NCI-H2029 treated with DMSO at 0.1 percent for 48 hours (cell line): ENCODE results near the gene JARID2.
A peak's percentile ranks its signal among the peaks of the same experiment; 100 is the strongest.

Experiments
- DNase-seq: peaks from one replicate; lab custom pipeline; 2025; lab: John Stamatoyannopoulos, UW

The JARID2 gene

DNA sequence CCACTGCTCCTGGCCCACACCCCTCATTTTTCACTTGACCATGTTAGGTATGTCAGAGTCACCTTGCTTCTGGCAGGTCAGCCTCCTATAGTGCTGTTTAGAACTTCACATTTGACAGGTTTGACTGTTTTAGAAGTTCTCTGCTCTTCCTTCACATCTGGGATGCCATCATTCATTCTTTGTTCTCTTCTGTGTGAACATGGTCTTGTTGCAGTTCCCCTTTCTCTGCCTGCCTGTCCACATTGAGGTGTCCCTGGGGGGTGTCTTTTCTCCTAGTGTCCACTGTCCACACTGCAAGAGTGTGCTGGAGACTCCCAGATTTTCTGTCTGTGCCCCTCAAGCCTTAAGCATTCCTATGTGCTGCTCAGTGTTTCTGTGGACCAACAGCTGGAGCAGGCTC is 89.5 kb downstream of the JARID2 start:
- DNase-seq, result no peak

DNA sequence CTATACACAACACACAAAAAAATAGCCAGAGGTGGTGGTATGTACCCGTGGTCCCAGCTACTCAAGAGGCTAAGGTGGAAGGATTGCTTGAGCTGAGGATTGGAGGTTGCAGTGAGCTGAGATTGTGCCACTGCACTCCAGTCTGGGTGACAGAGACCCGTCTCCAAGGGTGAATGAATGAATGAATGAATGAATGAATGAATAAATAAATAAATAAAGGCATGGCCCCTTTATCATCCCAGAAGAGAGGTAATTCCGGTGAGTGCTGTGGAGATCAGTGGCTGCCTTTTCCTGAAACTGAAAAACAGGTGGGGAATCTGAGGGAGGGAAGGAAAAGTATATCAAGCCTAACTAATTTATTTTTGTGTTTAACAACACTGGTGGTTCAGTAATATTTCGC is 90.0 kb downstream of the JARID2 start:
- DNase-seq, result no peak

DNA sequence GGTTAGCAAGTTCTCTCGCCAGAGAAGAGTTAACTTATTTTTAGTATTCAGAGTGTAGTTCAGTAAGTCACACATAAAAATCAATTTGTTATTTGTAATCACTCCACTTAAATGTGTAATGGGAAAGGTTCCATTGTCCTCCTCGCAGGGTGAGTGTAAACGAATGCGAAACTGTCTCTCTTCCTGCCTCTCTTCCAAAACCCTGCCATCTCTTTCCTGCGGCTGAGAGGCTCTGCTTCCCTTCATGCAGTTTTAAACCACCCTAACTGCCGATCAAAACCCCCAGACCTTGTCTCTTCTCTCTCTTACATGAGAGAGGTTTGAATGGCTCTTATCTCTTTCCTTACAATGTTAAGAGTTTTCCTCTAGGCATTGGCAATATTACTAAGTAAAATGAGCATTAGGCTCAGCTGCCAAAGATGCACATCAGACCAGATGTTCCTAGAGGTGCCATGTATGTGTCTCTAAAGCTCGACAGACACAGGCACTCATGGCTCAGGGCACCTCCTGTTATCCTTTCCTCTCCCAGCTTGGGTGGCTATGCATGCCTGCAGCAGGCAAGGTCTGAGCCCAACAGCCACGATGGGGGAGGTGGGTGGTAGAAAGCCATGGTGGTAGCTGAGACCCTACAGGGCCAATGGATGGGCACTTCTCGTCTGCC is 91.2 kb downstream of the JARID2 start:
- DNase-seq, result no peak

DNA sequence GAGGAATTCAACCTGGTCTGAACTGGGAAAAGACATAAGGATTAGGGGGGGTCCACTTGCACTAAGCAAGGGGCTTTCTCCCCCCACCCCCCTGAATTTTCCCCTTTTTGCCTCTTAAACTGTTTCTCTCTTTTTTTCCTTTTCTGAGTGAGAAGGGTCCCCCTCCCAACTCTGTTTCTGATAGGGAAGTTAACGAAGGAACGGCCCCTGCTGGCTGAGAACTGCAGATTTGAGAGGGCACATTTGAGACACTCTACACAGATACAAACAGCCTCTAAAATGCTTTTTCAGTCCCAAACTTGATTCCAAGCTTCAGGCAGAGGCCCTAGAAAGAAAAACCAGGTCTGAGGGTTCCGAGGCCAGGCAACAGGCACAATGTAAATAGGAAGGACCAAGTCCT is 91.7 kb downstream of the JARID2 start:
- DNase-seq, result no peak

DNA sequence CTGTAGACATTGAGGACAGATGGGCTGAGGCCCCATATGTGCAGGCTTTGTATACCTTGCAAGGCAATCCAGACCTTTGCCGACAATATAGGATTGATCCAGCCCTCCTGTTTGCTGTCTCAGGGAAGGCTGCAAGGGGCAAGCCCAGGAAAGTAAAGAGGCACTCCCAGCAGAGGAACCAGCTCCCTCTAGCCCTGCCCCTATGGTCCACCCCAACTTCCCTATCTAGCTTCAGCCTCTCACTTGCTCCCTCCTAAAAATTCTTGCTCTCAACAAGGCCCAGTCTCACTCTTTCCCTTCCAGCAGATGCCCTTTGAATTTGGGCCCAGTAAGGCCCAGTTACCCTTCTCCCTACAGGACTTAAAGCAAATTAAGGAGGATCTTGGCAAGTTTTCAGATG is 92.6 kb downstream of the JARID2 start:
- no peak for DNase-seq

DNA sequence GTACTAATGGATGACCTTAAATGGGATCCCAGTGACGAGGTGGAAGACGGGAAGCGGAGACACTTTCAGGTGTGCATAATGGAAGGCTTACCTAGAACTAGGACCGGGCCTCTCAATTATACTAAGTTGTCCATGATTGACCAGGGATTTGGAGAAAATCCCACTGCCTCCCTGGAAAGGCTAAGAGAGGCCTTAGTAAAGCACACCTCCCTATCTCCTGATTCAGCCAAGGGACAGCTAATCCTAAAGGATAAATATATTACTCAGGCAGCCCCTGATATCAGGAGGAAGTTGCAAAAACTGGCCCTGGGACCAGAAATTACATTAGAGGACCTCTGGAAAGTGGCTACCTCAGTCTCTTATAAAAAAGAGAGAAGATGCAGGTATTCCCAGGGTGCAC is 93.2 kb downstream of the JARID2 start:
- no peak for DNase-seq

DNA sequence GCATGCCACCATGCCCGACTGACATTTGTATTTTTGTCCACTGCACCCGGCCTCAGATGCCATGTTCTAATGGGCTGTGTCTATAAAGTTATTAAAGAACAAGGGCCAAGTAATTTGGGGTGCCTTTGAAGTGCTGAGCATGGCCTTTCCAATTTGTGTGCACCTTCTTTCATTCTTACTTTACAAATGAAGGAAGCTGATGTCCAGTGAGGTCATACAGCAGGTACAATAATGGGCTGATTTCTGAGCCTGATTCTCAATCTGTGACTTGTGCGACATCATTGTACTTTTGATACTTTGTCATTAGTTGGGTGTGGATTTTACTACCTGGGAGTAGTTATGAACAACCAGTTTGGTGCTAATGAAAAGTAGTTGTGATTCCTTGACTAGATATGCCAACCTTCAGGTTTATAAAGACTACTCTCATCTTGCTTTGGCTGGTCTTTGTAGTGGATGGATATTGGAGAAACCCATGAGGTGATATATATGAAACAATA is 94.3 kb downstream of the JARID2 start:
- DNase-seq, result no peak

DNA sequence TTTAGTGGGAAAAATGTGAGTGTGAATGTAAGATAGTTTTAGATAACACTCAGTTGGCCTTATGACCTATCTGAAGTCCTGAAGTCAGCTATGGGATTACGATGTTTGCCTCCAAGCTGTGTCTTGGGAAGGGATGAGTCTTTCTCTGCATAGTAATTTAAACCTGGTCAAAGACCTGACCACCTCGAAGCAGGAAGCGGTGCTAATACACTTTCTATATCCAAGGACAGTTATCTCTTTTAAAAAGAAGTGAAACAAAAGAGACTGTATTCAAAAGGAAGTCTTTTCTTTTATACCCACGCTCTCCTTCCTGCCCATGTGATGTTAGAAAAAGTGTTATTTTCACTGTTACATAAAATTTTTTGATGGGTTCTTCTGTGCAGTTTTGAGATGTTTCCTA is 94.9 kb downstream of the JARID2 start:
- no peak for DNase-seq

DNA sequence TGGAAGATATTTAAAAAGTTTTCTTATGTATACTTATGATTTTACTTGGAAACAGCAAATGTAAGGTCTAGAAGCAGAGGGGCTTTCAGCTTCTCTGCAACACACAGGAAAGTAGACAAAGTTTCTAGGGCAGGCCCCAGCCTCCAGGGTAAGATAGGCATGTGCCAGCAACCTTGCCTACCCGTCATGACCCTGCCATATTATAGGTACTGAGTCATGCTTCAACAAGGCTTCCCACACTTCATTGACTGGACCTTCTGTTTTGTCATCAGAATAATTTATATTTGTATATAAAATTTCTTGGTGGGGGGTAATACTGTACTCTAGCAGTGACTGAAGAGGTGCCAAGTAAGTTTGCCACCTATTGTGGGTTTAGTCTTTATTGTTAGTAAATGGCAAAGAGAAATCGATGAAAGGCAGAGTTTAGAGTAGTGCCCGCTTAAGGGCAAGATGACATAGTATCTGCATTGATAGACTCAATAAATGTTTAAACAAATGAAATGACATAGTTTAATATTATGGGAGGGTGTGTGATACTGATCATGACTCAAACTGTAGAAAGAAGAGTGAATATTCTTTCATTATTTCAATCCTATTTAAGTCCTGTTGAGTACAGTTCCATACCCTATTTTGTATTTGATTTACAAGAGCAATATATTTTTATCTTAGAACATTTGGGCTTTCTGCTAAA is 95.6 kb downstream of the JARID2 start:
- DNase-seq, result no peak

DNA sequence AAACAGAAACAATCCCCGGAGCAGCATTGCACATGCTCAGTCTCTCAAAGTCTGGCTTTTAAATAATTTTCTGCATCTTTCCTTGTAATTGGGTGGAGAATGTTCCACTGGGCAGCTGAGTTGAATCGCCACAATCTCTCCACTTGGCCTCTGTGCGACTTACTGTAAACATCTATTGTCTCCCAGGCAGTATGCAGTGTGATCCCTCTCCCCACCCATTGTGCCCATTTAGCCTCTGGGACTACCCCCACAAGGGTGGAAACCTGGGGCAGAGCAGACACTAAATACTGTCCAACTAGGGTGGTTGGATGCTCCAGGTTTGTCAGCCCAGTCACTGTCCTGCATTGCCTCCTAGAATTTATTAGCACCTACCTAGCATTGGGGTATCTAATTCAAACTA is 96.2 kb downstream of the JARID2 start:
- no peak for DNase-seq

DNA sequence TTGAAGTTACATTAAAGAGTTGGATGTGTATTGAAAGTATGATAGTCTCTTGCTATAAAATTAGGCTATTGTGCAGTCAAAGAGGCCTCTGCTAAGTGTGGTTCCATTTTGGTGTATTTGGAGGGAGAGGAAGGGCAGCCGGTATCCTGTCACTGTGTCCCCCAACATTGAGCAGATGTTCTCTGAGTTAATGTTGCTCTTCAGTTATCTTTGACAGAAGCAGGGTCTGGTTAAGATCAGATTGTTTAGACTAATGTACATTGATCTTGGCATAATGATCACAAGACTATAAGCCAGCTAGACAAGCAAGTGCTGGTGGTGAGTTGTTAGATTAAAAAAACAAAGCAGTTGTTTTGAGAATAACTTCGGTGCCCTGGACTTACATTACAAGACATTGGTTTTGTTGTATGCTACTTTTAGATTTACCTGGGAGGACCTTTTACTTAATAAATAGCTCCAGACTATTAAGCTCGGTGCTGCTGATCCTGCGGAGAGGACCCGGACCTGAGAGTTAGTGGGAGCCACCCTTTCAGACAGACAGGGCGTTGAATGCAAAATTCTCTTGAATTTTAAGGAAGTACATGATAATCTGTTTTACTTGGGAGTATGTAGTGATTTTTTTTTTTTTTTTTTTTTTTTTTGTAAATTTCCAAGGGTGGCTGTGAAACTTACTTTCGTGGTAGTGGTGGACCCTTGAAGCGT is 97.8 kb downstream of the JARID2 start:
- DNase-seq, result no peak

DNA sequence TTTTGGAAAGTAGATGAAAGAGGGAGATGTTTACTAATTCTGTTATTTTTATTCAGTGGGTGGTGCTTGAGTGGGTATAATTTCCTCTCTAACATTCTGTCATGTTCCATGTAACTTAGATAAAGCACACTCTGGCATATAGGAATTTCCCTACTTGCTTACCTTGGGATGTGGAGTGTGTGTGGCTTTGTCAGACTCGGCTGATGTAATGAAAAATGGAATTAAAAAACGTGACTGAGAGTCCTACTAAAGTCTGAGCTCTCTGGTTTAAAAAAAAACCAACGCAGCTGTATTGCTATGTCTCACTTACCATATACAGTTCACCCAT is 98.3 kb downstream of the JARID2 start:
- no peak for DNase-seq

DNA sequence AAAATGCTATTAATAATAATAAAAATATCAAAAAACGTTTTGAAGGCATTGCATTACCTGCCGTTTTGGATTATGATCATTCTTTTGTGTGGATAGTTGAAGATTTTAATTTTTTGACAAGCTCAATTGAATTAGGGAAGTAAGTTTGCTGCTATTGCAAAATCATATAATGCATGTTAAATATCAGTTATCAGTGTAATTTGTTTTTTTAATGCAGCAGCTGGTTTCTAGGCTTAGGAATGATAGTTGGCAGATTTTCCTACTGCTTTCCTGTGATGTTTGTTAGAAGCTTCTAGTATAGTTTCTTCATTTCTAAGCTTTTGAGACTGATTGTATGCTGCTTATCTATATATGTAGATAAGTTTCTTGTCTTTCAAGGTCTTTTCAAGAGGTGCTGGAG is 99.0 kb downstream of the JARID2 start:
- DNase-seq, result no peak

DNA sequence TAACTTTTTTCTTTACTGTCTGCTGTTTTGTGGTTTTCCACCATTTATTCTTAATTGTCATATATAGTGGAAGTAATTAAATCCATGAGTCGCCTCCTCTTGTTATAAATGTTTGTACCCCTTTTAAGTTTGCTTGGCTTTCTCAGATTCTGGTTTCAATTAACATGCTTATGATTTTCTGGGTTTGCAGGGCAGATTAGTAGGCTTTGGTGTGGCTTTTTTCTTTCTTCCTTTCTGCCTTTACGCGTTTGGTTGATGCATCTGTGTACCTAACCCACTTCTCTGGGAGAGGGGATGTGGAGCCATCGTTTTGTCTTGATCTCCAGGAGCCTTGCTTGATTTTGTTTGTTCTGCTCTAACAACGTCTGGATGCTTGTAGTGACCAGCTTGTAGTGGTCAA is 100.4 kb downstream of the JARID2 start:
- no peak for DNase-seq

DNA sequence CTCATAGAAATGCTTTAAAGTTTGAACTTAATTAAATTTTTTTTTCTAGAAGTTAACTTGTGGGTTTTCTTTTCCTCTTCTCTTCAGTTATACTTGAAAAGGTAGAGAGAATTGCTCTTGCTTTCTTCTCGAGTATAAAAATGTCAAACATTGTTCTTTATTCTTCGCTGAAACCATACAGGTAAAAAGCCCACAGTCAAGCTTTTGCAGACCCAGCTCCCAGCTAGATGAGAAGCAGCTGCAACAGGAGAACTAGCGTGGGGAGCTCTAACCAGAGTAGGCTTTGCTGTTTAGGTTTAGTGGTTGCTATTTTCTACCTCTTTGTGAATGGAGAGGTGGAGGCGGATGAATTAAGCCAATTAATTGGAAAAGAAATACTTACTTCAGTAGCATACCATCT is 102.7 kb downstream of the JARID2 start:
- DNase-seq, result no peak

DNA sequence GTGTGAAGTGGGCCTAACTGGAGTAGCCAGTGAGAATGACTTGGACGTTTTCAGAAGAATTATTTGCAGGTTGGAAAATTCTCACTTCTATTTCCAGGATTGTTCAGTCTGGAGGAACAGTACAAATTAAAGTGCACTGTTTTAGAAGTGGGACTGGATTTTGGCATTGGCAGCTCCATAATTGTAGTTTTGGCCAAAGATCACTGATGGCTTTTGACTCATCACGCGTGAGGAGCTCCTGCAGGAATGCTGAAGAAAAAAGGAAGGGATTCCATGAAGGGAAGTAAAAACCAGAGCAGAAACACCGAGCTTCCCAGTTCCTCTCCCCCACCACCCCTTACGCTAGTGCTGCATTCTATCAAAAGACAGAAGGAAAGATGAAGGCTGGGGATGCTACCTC is 103.5 kb downstream of the JARID2 start:
- no peak for DNase-seq

DNA sequence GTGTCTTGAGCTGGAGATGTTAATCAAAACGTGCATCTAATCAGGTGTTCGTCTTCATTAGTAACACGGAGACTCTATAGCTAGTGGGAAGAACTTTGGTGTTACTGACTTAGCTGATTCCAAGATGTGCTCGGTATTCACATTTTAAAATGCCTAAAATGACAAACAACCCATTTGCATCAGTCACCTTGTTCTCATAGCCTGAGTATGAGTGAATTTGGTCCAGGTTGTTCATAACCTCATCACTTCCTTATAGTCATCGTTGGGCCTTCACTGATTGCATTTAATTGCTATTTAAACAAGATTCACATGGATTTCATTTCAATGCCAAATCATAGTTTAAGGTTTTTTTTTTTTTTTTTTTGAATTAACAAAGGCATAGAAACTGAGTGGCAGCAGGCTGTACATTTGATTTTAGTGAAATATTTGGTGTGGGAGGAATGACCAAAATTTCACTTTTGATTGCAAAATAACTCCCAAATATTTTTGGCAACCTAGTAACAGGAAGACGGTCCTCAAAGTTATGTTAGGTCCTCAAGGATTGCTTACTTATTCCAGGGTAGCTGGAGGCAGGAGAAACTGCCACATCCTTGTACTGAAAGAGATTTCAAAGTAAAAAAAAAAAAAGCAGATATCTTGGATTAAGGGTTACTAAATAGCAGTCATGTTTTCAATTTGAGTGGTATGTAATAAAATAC is 104.7 kb downstream of the JARID2 start:
- no peak for DNase-seq

DNA sequence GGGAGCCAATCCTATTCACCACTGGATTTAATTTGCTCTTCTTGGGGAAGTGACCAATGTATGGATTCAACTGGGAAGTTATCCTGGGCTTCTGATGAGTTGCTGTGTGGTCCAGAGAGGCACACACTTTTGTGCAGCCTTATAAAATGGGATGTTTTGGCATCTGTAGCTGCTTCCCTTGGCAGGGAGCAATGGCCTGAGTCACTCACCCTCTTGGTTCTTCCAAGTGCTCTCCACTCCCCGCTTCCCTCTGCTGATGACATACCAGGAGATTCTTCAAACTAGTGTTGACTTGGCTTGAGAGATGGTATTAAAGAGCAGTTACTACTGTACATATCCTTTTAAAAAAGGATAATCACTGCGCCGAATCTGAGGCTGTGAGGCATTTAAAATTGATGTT is 105.8 kb downstream of the JARID2 start:
- peak; percentile 45 for DNase-seq

DNA sequence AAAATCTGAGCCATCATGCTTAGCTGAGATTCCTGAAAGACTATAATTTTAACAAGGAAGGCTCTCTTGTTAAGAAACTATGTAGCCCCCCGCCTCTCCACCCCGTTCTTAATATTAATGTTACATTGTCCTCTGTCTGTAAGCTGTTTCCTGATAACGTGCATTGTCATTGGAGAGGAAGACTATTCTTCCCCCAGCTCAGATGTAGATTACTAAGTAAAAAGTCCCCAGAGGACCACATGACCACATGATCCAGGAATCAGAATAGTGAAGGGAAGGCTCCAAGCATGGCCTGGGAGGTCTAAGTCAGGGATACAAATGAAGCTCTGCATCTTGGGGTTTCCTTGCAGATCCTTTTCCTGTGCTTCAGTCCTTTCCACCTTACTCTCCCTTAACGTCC is 106.4 kb downstream of the JARID2 start:
- no peak for DNase-seq

DNA sequence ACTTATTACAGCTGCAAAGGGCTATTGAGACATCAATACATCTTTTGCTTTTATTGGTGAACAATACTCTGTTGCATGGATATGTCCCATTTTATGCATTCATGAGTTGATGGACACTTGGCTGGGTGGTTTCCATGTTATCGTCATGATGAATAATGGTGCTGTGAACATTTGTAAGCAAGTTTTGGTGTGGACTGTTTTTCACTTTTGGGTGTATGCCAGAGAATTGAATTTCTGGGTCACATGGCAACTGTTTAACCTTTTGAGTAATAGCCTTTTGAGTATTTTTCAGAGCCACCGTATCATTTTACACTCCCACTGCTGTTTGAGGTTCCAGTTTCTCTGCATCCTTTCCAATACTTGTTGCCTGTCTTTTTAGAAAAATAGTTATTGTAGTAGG is 107.0 kb downstream of the JARID2 start:
- peak; percentile 34 for DNase-seq

DNA sequence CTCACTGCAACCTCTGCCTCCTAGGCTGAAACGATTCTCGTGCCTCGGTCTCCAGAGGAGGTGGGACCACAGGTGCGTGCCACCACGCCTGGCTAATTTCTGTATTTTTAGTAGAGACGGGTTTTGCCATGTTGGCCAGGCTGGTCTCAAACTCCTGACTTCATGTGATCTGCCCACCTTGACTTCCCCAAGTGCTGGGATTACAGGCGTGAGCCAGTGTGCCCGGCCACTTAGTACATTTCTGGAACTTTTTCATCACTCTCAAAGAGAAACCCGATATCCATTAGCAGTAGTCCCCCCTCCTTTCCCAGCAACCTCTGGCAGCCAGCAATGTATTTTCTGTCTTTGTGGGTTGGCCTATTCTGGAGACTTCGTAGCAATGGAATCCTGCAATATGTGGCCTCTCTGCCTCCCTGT is 109.8 kb downstream of the JARID2 start:
- DNase-seq, result no peak

DNA sequence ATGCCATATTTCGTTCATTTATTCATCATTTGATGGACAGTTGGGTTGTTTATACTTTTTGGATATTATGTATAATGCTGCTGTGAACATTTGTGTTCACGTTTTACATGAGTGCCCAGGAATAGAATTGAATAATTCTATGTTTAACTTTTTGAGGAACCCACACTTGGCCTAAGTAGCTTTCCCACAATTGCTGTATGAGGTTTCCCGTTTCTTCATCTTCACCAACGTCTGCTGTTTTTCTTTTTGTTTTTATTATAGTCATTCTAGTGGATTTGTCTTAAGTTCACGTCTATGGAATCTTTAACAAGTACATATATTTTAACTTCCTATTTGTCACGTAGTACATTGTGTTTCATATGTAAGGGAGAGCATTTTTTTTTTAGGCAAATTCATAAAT is 110.3 kb downstream of the JARID2 start:
- no peak for DNase-seq

DNA sequence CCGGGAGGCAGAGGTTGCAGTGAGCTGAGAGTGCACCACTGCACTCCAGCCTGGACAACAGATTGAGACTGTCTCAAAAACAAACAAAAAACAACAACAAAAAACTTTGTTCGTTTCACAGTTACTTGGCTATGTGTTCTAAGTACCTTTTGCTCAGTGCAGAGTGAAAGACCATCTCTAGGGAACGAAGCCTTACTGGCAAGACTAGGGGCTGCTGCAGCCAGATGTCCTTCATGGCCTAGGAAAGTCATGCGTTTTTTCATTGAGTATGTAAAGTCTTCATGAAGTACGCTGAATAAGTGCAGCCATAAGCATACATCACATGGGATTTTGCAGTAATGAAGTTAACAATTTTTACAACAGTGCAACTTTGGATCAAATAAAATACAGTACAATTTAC is 111.1 kb downstream of the JARID2 start:
- no peak for DNase-seq
